DND-41 (cell line): ENCODE measurements around the gene PRSS57.

ENCODE experiments used
- ATAC-seq: fragments of 200-7000 bp; cut with Tn5 transposase; 3 replicates; pipeline ENCODE4 v1.9.1; 2021; ENCODE audit warnings: low read depth; ENCODE audit not compliant: insufficient read depth
- DNase-seq: peaks from one replicate; pipeline ENCODE4 v3.0.0-alpha.2; 2020
- H2AFZ ChIP-seq: 2 replicates; pipeline ENCODE4 v1.6.0; 2012; ENCODE audit warnings: low read depth, low read length
- H3K27ac ChIP-seq: 2 replicates; pipeline ENCODE4 v1.5.1; 2012; ENCODE audit warnings: low read length, inconsistent platforms
- H3K27me3 ChIP-seq: fragments of 200-600 bp; sonication (generic); 2 replicates; pipeline ENCODE4 v1.6.0; 2012; ENCODE audit warnings: low read length, mild to moderate bottlenecking, inconsistent platforms; ENCODE audit not compliant: insufficient read depth, poor library complexity
- H3K36me3 ChIP-seq: 2 replicates; pipeline ENCODE4 v1.5.1; 2012; ENCODE audit warnings: low read length, inconsistent platforms; ENCODE audit not compliant: insufficient read depth
- H3K4me1 ChIP-seq: 2 replicates; pipeline ENCODE4 v1.5.1; 2012; ENCODE audit warnings: mild to moderate bottlenecking, low read length; ENCODE audit not compliant: insufficient read depth
- H3K4me2 ChIP-seq: 2 replicates; pipeline ENCODE4 v1.6.0; 2012; ENCODE audit warnings: mild to moderate bottlenecking, moderate library complexity, low read length, inconsistent platforms; ENCODE audit not compliant: insufficient read depth
- H3K4me3 ChIP-seq, 2 experiments: fragments of 200-600 bp in 1 of 2; shearing (Covaris generic) in 1 of 2; 2 replicates each; pipeline ENCODE4 v1.5.1; 2012 to 2016; ENCODE audit warnings: inconsistent platforms in 2 of 2, low read length in 2 of 2, mild to moderate bottlenecking in 2 of 2, low read depth in 1 of 2, moderate library complexity in 1 of 2
- H3K79me2 ChIP-seq: 2 replicates; pipeline ENCODE4 v1.6.0; 2012; ENCODE audit warnings: low read length, inconsistent platforms; ENCODE audit not compliant: insufficient read depth
- H3K9ac ChIP-seq: 2 replicates; pipeline ENCODE4 v1.6.0; 2012; ENCODE audit warnings: low read depth, mild to moderate bottlenecking, inconsistent platforms, low read length, moderate library complexity
- H3K9me3 ChIP-seq: 2 replicates; pipeline ENCODE4 v1.5.1; 2012; ENCODE audit warnings: low read length, moderate library complexity, mild to moderate bottlenecking, inconsistent platforms; ENCODE audit not compliant: insufficient read depth, severe bottlenecking
- H4K20me1 ChIP-seq: 2 replicates; pipeline ENCODE4 v1.6.0; 2012; ENCODE audit warnings: low read length; ENCODE audit not compliant: insufficient read depth
- EZH2 ChIP-seq: IDR thresholded peaks from 3 replicates; pipeline ENCODE4 v1.6.1; 2012; ENCODE audit warnings: borderline replicate concordance, low read depth, mild to moderate bottlenecking, moderate library complexity, low read length, inconsistent platforms; ENCODE audit not compliant: severe bottlenecking
- TF ChIP-seq, protein P1 (sequence below): IDR thresholded peaks from 2 replicates; pipeline ENCODE4 v1.5.1; 2012; ENCODE audit warnings: borderline replicate concordance, low read length, moderate library complexity, mild to moderate bottlenecking; ENCODE audit not compliant: poor library complexity, severe bottlenecking; ENCODE audit errors: extremely low read depth

The PRSS57 gene

DNA sequence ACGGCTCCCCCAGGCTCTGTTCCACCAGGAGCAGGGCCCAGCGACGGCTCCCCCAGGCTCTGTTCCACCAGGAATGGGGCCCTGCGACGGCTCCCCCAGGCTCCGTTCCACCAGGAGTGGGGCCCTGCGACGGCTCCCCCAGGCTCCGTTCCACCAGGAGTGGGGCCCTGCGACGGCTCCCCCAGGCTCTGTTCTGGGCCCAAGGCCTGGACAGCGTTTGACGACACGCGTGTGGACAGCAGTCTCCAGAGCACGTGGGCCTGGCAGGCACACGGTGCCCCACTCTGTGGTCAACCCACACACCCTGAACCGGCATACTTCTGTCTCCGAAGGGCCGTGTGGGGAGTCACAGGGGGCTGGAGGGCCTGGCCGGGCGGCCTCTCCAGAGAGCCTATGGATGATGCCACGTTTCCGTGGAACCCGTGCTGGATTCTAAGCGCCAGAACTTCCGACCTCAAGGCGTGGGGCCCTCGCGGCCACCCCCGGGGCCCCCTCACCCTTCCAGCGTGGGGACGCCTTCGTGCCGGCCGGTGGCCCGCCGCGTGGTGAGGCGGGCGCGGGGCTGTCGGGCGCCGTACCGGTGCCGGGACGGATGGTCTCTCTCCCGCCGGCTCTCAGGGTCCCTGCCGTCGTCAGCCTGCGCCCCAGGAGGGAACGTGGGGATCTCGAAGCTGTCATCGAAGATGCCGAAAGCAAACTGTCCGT is 44.0 kb downstream of the PRSS57 start:
- H3K79me2 ChIP-seq = peaks cover 55% of the 10 kb centered on the region
- no peaks in the 10 kb centered on the region for H3K9me3 ChIP-seq
- peaks cover 72% of the 10 kb centered on the region for H4K20me1 ChIP-seq
- H3K27ac ChIP-seq = no peak overlapping the region
- TF ChIP-seq EZH2 = no peak
- TF ChIP-seq, protein P1, sequence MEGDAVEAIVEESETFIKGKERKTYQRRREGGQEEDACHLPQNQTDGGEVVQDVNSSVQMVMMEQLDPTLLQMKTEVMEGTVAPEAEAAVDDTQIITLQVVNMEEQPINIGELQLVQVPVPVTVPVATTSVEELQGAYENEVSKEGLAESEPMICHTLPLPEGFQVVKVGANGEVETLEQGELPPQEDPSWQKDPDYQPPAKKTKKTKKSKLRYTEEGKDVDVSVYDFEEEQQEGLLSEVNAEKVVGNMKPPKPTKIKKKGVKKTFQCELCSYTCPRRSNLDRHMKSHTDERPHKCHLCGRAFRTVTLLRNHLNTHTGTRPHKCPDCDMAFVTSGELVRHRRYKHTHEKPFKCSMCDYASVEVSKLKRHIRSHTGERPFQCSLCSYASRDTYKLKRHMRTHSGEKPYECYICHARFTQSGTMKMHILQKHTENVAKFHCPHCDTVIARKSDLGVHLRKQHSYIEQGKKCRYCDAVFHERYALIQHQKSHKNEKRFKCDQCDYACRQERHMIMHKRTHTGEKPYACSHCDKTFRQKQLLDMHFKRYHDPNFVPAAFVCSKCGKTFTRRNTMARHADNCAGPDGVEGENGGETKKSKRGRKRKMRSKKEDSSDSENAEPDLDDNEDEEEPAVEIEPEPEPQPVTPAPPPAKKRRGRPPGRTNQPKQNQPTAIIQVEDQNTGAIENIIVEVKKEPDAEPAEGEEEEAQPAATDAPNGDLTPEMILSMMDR = no peak
- DNase-seq (no peak), ATAC-seq (no peak)
- no peaks in the 10 kb centered on the region for H3K27me3 ChIP-seq
- H3K4me1 ChIP-seq = no peaks in the 10 kb centered on the region
- H3K4me3 ChIP-seq = no peak overlapping the region
- H3K4me2 ChIP-seq = no peak overlapping the region
- H2AFZ ChIP-seq = no peak overlapping the region
- no peak overlapping the region for H3K9ac ChIP-seq
- H3K36me3 ChIP-seq = peaks cover 87% of the 10 kb centered on the region

DNA sequence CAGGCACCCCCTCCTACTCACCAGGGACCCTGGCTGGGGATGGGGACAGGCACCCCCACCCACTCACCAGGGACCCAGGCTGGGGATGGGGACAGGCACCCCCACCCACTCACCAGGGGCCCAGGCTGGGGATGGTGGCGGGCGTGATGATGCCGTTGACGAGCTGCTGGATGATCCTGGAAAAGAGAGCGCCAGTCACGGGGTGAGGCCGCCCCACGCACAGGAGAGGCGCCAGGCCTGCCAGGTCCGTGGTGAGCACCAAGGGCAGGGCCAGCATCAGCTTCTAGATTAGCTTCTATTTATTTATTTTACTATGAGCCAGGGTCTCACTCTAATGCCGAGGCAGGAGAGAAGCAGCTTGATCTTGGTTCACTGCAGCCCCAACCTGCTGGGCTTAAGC is 45.1 kb downstream of the PRSS57 start:
- Histone ChIP-seq H3K36me3 (peaks cover 86% of the 10 kb centered on the region), H3K27ac (no peak overlapping the region), H3K9ac (no peak overlapping the region), H3K4me2 (no peak overlapping the region), H3K9me3 (no peaks in the 10 kb centered on the region), H2AFZ (no peak overlapping the region), H4K20me1 (peaks cover 66% of the 10 kb centered on the region), H3K79me2 (peaks cover 43% of the 10 kb centered on the region), H3K4me1 (no peaks in the 10 kb centered on the region), H3K27me3 (no peaks in the 10 kb centered on the region), H3K4me3 (no peak overlapping the region)
- DNase-seq (no peak), ATAC-seq (no peak)
- TF ChIP-seq, protein P1 = no peak
- no peak for TF ChIP-seq EZH2

DNA sequence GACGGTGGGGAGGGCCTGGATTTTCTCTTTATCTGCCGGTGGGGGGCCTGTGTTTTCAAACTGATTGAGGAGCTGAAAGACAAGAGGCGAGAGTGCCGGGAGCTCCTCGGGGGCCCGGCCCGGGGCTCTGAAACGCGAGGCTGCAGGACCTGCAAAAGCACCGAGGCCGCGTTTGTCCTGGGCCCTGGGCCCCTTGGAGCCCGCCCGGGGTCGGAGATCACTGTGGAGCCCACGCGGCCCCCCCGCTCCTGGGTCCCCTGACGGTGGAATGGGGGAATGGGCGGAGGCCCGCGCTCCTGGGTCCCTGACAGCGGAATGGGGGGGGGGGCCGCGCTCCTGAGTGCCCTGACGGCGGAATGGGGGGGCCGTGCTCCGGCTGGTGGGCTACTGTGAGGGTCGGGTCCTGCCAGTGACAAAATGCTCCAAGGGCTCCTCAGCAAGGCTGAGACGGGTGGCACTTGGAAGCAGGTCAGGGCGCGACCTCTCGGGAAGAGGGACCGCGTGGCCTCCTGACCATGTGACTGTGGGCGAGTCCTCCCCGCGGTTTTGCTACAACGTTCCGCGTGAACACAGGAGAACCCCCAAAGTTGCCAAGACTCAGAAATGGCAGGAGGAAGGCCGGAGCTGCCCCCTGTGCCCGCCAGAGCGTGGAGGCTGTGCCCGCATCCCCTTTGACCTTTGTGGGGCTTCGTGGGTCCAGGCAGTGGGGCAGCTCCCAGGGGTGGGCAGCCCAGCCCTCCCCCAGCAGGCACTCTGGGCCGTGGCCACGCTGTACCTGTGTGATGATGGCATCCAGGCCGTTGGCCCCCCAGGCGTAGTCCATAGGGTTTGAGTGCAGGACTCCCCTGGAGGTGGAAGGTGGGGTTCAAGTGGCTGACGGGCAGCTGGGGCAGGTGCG is 46.1 kb downstream of the PRSS57 start:
- Histone ChIP-seq H3K27ac (no peak overlapping the region), H4K20me1 (peaks cover 59% of the 10 kb centered on the region), H3K4me3 (no peak overlapping the region), H3K79me2 (peaks cover 34% of the 10 kb centered on the region), H3K9ac (no peak overlapping the region), H3K4me2 (no peak overlapping the region), H3K27me3 (no peaks in the 10 kb centered on the region), H3K4me1 (no peaks in the 10 kb centered on the region), H3K9me3 (no peaks in the 10 kb centered on the region), H3K36me3 (peaks cover 84% of the 10 kb centered on the region), H2AFZ (no peak overlapping the region)
- DNase-seq (no peak), ATAC-seq (no peak)
- TF ChIP-seq, protein P1 = no peak
- no peak for TF ChIP-seq EZH2
